HepG2 (cell line): Measurements from ENCODE around the gene CD44. TPM values are rescaled to one million over a fixed set of nuclear protein-coding genes. Genes with fewer than 3 reads are reported as not detected.

Experiments
- ATAC-seq: fragments of 200-7000 bp; cut with Tn5 transposase; 3 replicates; pipeline ENCODE4 v1.9.1; 2020; ENCODE audit warnings: mild to moderate bottlenecking, moderate library complexity
- BruUV-seq: library from RNA; stranded (reverse); fragments of 400-500 nt; replicated peaks from 2 replicates; lab custom pipeline; 2021; lab: Mats Ljungman, UMichigan
- CTCF ChIA-PET: fragments of 300-600 bp; formaldehyde crosslinking; extraction: SDS; loops from one replicate; lab custom pipeline; 2021; ENCODE audit warnings: low total read pairs, inconsistent platforms, low intra/inter-chr PET ratio; lab: Yijun Ruan, JAX
- POLR2A ChIA-PET: fragments of 350-600 bp; sonication (Branson Sonifier 250); formaldehyde crosslinking; loops from one replicate; lab custom pipeline; 2020; ENCODE audit warnings: antibody characterized with exemption, inconsistent platforms; lab: Yijun Ruan, JAX
- DNase-seq: peaks from one replicate; pipeline ENCODE4 v3.0.0-alpha.2; 2015; ENCODE audit warnings: low spot score
- FAIRE-seq: peaks from 3 replicates; lab custom pipeline; 2011; peaks lifted over from hg19 to GRCh38; lab: Jason Lieb, UNC
- H2AFZ ChIP-seq: one replicate; pipeline ENCODE4 v1.6.1; 2011; ENCODE audit warnings: low read length, inconsistent platforms
- H3K27ac ChIP-seq: fragments of 300-600 bp; 3 replicates; pipeline ENCODE4 v1.8.0; 2011; ENCODE audit warnings: mixed run types, mild to moderate bottlenecking, mixed read lengths, low read length, inconsistent platforms; ENCODE audit not compliant: insufficient read depth; ENCODE audit errors: extremely low read length
- H3K27me3 ChIP-seq, 2 experiments: fragments of 200-600 bp in 1 of 2; 2 replicates in 1 of 2; 3 replicates in 1 of 2; pipeline versions ENCODE4 v1.6.0 to v1.8.0; 2011; ENCODE audit warnings: low read length in 2 of 2, mild to moderate bottlenecking in 2 of 2, moderate library complexity in 2 of 2, inconsistent platforms in 1 of 2; ENCODE audit not compliant: insufficient read depth in 2 of 2, control insufficient read depth in 1 of 2
- H3K36me3 ChIP-seq, 2 experiments: fragments of 200-600 bp in 1 of 2; replicated peaks in 1 of 2; 2 replicates in 1 of 2; 3 replicates in 1 of 2; pipeline versions ENCODE4 v1.5.1 to v1.8.0; 2011; ENCODE audit warnings: low read length in 2 of 2, inconsistent platforms in 1 of 2; ENCODE audit not compliant: insufficient read depth in 2 of 2, control insufficient read depth in 1 of 2
- H3K4me1 ChIP-seq: 2 replicates; pipeline ENCODE4 v1.5.1; 2012; ENCODE audit warnings: low read length, inconsistent platforms; ENCODE audit not compliant: insufficient read depth
- H3K4me2 ChIP-seq: 2 replicates; pipeline ENCODE4 v1.6.0; 2011; ENCODE audit warnings: low read depth, low read length, inconsistent platforms
- H3K4me3 ChIP-seq, 3 experiments: fragments of 200-600 bp in 1 of 3; sonication (generic), shearing (Covaris generic) in 1 of 3; replicated peaks in 1 of 3; 2 replicates each; pipeline ENCODE4 v1.5.1; 2011 to 2016; ENCODE audit warnings: low read length in 3 of 3, inconsistent platforms in 2 of 3, low read depth in 2 of 3, mild to moderate bottlenecking in 2 of 3, control low read depth in 1 of 3, mixed read lengths in 1 of 3; ENCODE audit not compliant: insufficient read depth in 1 of 3
- H3K79me2 ChIP-seq: one replicate; pipeline ENCODE4 v1.6.1; 2011; ENCODE audit warnings: low read length, inconsistent platforms; ENCODE audit not compliant: insufficient read depth
- H3K9ac ChIP-seq: 2 replicates; pipeline ENCODE4 v1.6.0; 2011; ENCODE audit warnings: mild to moderate bottlenecking, low read depth, low read length, inconsistent platforms; ENCODE audit not compliant: insufficient read depth
- H3K9me3 ChIP-seq: 2 replicates; pipeline ENCODE4 v1.5.1; 2012; ENCODE audit warnings: mild to moderate bottlenecking, low read length
- H4K20me1 ChIP-seq: 2 replicates; pipeline ENCODE4 v1.6.0; 2011; ENCODE audit warnings: inconsistent platforms, mild to moderate bottlenecking, low read length, moderate library complexity; ENCODE audit not compliant: insufficient read depth
- ATAD3A ChIP-seq: sonication (generic); formaldehyde crosslinking; IDR thresholded peaks from 2 replicates; pipeline ENCODE4 v1.4.0; 2020; ENCODE audit warnings: missing genetic modification reagents
- ATF7 ChIP-seq, 2 experiments: fragments of 450-650 bp in 1 of 2; sonication (generic) in 1 of 2; formaldehyde crosslinking in 1 of 2; IDR thresholded peaks; 2 replicates each; pipeline versions ENCODE4 v1.4.0 to v1.6.1; 2016 to 2020; ENCODE audit warnings: antibody characterized with exemption in 1 of 2, mild to moderate bottlenecking in 1 of 2, missing genetic modification reagents in 1 of 2
- FOXJ3 ChIP-seq: sonication (generic); formaldehyde crosslinking; IDR thresholded peaks from 2 replicates; pipeline ENCODE4 v1.4.0; 2020; ENCODE audit warnings: missing genetic modification reagents, mild to moderate bottlenecking, borderline replicate concordance
- HMGA1 ChIP-seq: sonication (generic); formaldehyde crosslinking; conservative IDR thresholded peaks from 2 replicates; pipeline ENCODE4 v1.4.0; 2020; ENCODE audit warnings: missing genetic modification reagents
- HOXD1 ChIP-seq: sonication (generic); formaldehyde crosslinking; IDR thresholded peaks from 2 replicates; pipeline ENCODE4 v1.5.0; 2020; ENCODE audit warnings: missing genetic modification reagents
- ISL2 ChIP-seq: sonication (generic); formaldehyde crosslinking; IDR thresholded peaks from 2 replicates; pipeline ENCODE4 v1.5.0; 2020; ENCODE audit warnings: missing genetic modification reagents
- KLF13 ChIP-seq: sonication (generic); formaldehyde crosslinking; IDR thresholded peaks from 2 replicates; pipeline ENCODE4 v1.4.0; 2020; ENCODE audit warnings: mild to moderate bottlenecking, missing genetic modification reagents
- RORA ChIP-seq: sonication (generic); formaldehyde crosslinking; IDR thresholded peaks from 2 replicates; pipeline ENCODE4 v1.5.0; 2020; ENCODE audit warnings: mild to moderate bottlenecking, missing genetic modification reagents, moderate library complexity
- RXRB ChIP-seq: IDR thresholded peaks from 2 replicates; pipeline ENCODE4 v1.6.1; 2016; ENCODE audit warnings: borderline replicate concordance, missing genetic modification reagents, missing compliant biosample characterization
- SATB2 ChIP-seq: sonication (generic); formaldehyde crosslinking; IDR thresholded peaks from 2 replicates; pipeline ENCODE4 v1.5.0; 2020; ENCODE audit warnings: missing genetic modification reagents
- THAP11 ChIP-seq: IDR thresholded peaks from 2 replicates; pipeline ENCODE4 v1.6.1; 2016; ENCODE audit warnings: missing biosample characterization, missing genetic modification reagents
- ZNF382 ChIP-seq: sonication (generic); formaldehyde crosslinking; IDR thresholded peaks from 2 replicates; pipeline ENCODE4 v1.5.0; 2020; ENCODE audit warnings: missing genetic modification reagents, mild to moderate bottlenecking, borderline replicate concordance
- ZNF451 ChIP-seq: sonication (generic); formaldehyde crosslinking; IDR thresholded peaks from 2 replicates; pipeline ENCODE4 v1.5.0; 2020; ENCODE audit warnings: mild to moderate bottlenecking, missing genetic modification reagents
- ZNF660 ChIP-seq: sonication (generic); formaldehyde crosslinking; IDR thresholded peaks from 2 replicates; pipeline ENCODE4 v1.5.1; 2020; ENCODE audit warnings: mild to moderate bottlenecking, low read depth, missing genetic modification reagents, borderline replicate concordance
- WGBS: methylation state at CpG from one replicate; pipeline ENCODE4 v1.1.6; 2017; ENCODE audit warnings: low lambda C conversion rate; 5-methylcytosine and 5-hydroxymethylcytosine counted together
- in situ Hi-C: cut with HindIII; loops from 2 replicates; pipeline ENCODE4 v1.10.0; 2017; ENCODE audit warnings: low pct_unique_long_range_greater_than_20kb; ENCODE audit not compliant: extremely low pct_ligation_motif_present
- intact Hi-C: fragments of 100-400 bp; cut with micrococcal nuclease; formaldehyde crosslinking; loops from one replicate; pipeline ENCODE4 v1.10.0; 2022; ENCODE audit not compliant: unreplicated experiment
- polyA plus RNA-seq, 8 experiments: library from polyadenylated mRNA; depleted of rRNA in 3 of 8; stranded (reverse) in 7 of 8; unstranded in 1 of 8; fragments of >200 nt; fragmentation: Illumina TruSeq in 4 of 8; extraction: Trizol in 4 of 8; gene quantifications; 2 replicates each; pipeline versions ENCODE4 v1.2.1 to v1.2.3, GENCODE V29; 2011 to 2016; ENCODE audit warnings: low read depth in 4 of 8, missing spikeins in 1 of 8, mixed read lengths in 1 of 8; ENCODE audit not compliant: insufficient read depth in 1 of 8
- total RNA-seq, 5 experiments: library from RNA; depleted of rRNA; stranded (reverse); fragments of >200 nt; fragmentation: Illumina TruSeq; extraction: Trizol; gene quantifications; 2 replicates each; pipeline ENCODE4 v1.2.3, GENCODE V29; 2016; ENCODE audit warnings: low read depth in 1 of 5
- TF ChIP-seq, protein P1 (sequence below): sonication (generic); formaldehyde crosslinking; IDR thresholded peaks from 2 replicates; pipeline ENCODE4 v1.9.0; 2021; ENCODE audit warnings: missing genetic modification reagents, borderline replicate concordance

The CD44 gene
- total and polyA plus RNA-seq, 2 of the 13 experiments (the other 11 are each of a cell fraction or from before 2014, with no cell fraction given), result 0.02 to 0.11 TPM

- intact Hi-C loops, result no loop called here
- H3K9me3 ChIP-seq, result no peaks in the 10 kb centered on the region
- H4K20me1 ChIP-seq, result no peaks in the 10 kb centered on the region
- H3K4me2 ChIP-seq, result no peak overlapping the region
- in situ Hi-C loops, result loop anchor here (10.0 kb wide), 1 partner anchor 56 kb away; no protein-coding TSS in a partner anchor
- WGBS, result 33% methylated on average over 1 of the region's 1 CpG
- ChIA-PET POLR2A (no interaction called here), CTCF (no interaction called here)
- H3K4me3 ChIP-seq, result no peak overlapping the region
- no TSS peak for BruUV-seq
- DNase-seq, result no peak
- H3K4me1 ChIP-seq, result peaks cover 20% of the 10 kb centered on the region
- H3K9ac ChIP-seq, result no peak overlapping the region
- FAIRE-seq, result no peak
- H3K27ac ChIP-seq, result no peak overlapping the region
- no peaks in the 10 kb centered on the region for H3K79me2 ChIP-seq
- no peak overlapping the region for H2AFZ ChIP-seq
- ATAC-seq, result no peak
- TF ChIP-seq HMGA1 (CRISPR knock-in tag), result no peak
- TF ChIP-seq ZNF382 (CRISPR knock-in tag), result no peak
- TF ChIP-seq RORA (CRISPR knock-in tag), result no peak
- no peak for TF ChIP-seq ATAD3A (CRISPR knock-in tag)
- no peak for TF ChIP-seq SATB2 (CRISPR knock-in tag)
- no peak for TF ChIP-seq HOXD1 (CRISPR knock-in tag)
- no peak for TF ChIP-seq ZNF451 (CRISPR knock-in tag)
- TF ChIP-seq THAP11, result no peak
- TF ChIP-seq, protein P1, sequence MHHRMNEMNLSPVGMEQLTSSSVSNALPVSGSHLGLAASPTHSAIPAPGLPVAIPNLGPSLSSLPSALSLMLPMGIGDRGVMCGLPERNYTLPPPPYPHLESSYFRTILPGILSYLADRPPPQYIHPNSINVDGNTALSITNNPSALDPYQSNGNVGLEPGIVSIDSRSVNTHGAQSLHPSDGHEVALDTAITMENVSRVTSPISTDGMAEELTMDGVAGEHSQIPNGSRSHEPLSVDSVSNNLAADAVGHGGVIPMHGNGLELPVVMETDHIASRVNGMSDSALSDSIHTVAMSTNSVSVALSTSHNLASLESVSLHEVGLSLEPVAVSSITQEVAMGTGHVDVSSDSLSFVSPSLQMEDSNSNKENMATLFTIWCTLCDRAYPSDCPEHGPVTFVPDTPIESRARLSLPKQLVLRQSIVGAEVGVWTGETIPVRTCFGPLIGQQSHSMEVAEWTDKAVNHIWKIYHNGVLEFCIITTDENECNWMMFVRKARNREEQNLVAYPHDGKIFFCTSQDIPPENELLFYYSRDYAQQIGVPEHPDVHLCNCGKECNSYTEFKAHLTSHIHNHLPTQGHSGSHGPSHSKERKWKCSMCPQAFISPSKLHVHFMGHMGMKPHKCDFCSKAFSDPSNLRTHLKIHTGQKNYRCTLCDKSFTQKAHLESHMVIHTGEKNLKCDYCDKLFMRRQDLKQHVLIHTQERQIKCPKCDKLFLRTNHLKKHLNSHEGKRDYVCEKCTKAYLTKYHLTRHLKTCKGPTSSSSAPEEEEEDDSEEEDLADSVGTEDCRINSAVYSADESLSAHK (CRISPR knock-in tag), result no peak
- no peak for TF ChIP-seq ISL2
- no peak for TF ChIP-seq FOXJ3 (CRISPR knock-in tag)
- TF ChIP-seq ZNF660, result no peak
- TF ChIP-seq KLF13 (CRISPR knock-in tag), result no peak
- TF ChIP-seq RXRB (CRISPR knock-in tag), result no peak
- no peak for TF ChIP-seq ATF7 (IDR thresholded peaks at IDR 0.05)
- TF ChIP-seq ATF7 (CRISPR knock-in tag; IDR thresholded peaks at IDR 0.05), result no peak
- TF ChIP-seq, all 625 proteins: peak for 0
- H3K36me3 ChIP-seq, result no peaks in the 10 kb centered on the region
- H3K27me3 ChIP-seq, result no peaks in the 10 kb centered on the region; a peak in 1 of 5 replicates
Measured at GRCh38 chr11:35171226-35171625, 32.3 kb downstream of the CD44 start.
